Purkinje cell (primary cell): ENCODE results near the gene KCNJ13. TPM values are rescaled to one million over a fixed set of nuclear protein-coding genes. Genes with fewer than 3 reads are reported as not detected.

Experiments used
- polyA plus RNA-seq: library from polyadenylated mRNA; unstranded; fragments of >200 nt; fragmentation: Nextera tagmentation; gene quantifications from 2 replicates; pipeline ENCODE4 v1.2.1, GENCODE V29; 2014

KCNJ13 gene
- polyA plus RNA-seq = 1.1 and 4.3 TPM in 2 replicates

GRCh38 chr2:232776435-232776834 is at the start of gene KCNJ13:
Gene KCNJ13, minus strand, starts transcription at chr2:232776565. Its CDS starts 5,203 bp downstream, at chr2:232771362.

Other genes starting within 250 kb of the KCNJ13 start
- not detected in 2 replicates for gene CHRNG, start 236.9 kb downstream of the KCNJ13 start, polyA plus RNA-seq
- gene TIGD1, start 226.0 kb downstream of the KCNJ13 start, polyA plus RNA-seq = 0.28 and 0.84 TPM in 2 replicates
- 31.7 and 44.0 TPM in 2 replicates for gene EIF4E2, start 225.9 kb downstream of the KCNJ13 start, polyA plus RNA-seq
- 0.15 TPM in 1 of 2 replicates, not detected in the other for gene EFHD1, start 143.0 kb downstream of the KCNJ13 start, polyA plus RNA-seq
- gene GIGYF2, start 79.2 kb downstream of the KCNJ13 start, polyA plus RNA-seq = 36.6 and 40.6 TPM in 2 replicates
- gene SNORC, start 93.7 kb upstream of the KCNJ13 start, polyA plus RNA-seq = 3.8 and 6.2 TPM in 2 replicates
- 0.46 and 5.7 TPM in 2 replicates for gene NGEF, start 236.7 kb upstream of the KCNJ13 start, polyA plus RNA-seq